Keratinocyte (primary cell): ENCODE data around the gene BMPR1B. TPM values are rescaled to one million over a fixed set of nuclear protein-coding genes. Genes with fewer than 3 reads are reported as not detected.

Source experiments
- DNase-seq: peaks from one replicate; pipeline ENCODE4 v3.0.0-alpha.2; 2011; ENCODE audit warnings: low read depth, missing footprints, low spot score
- FAIRE-seq: peaks from 2 replicates; lab custom pipeline; 2011; peaks lifted over from hg19 to GRCh38; lab: Jason Lieb, UNC
- H2AFZ ChIP-seq: 2 replicates; pipeline ENCODE4 v1.6.0; 2012; ENCODE audit warnings: low read length, control low read depth, inconsistent platforms; ENCODE audit not compliant: control insufficient read depth
- H3K27ac ChIP-seq: 2 replicates; pipeline ENCODE4 v1.5.1; 2011; ENCODE audit warnings: low read length; ENCODE audit not compliant: control insufficient read depth, insufficient read depth
- H3K27me3 ChIP-seq: 3 replicates; pipeline ENCODE4 v1.6.0; 2011; ENCODE audit warnings: low read length; ENCODE audit not compliant: control insufficient read depth, insufficient read depth; ENCODE audit errors: extremely low read depth
- H3K36me3 ChIP-seq, 2 experiments: 2 replicates in 1 of 2; 3 replicates in 1 of 2; pipeline ENCODE4 v1.5.1; 2011; ENCODE audit warnings: low read length in 2 of 2, mild to moderate bottlenecking in 1 of 2; ENCODE audit not compliant: control insufficient read depth in 2 of 2, insufficient read depth in 2 of 2; ENCODE audit errors: extremely low read depth in 1 of 2
- H3K4me1 ChIP-seq: 3 replicates; pipeline ENCODE4 v1.5.1; 2011; ENCODE audit warnings: low read length; ENCODE audit not compliant: control insufficient read depth, insufficient read depth; ENCODE audit errors: extremely low read depth
- H3K4me2 ChIP-seq: 3 replicates; pipeline ENCODE4 v1.6.0; 2011; ENCODE audit warnings: low read depth, low read length; ENCODE audit not compliant: control insufficient read depth, insufficient read depth; ENCODE audit errors: extremely low read depth
- H3K4me3 ChIP-seq, 3 experiments: fragments of 200-600 bp in 1 of 3; sonication (generic) in 1 of 3; 2 replicates in 2 of 3; 3 replicates in 1 of 3; pipeline ENCODE4 v1.5.1; 2011 to 2016; ENCODE audit warnings: low read length in 3 of 3, mild to moderate bottlenecking in 3 of 3, control low read depth in 2 of 3, inconsistent platforms in 1 of 3, low read depth in 1 of 3, mixed read lengths in 1 of 3, mixed run types in 1 of 3, moderate library complexity in 1 of 3; ENCODE audit not compliant: control insufficient read depth in 2 of 3, insufficient read depth in 2 of 3; ENCODE audit errors: extremely low read depth in 1 of 3
- H3K79me2 ChIP-seq: 2 replicates; pipeline ENCODE4 v1.6.0; 2012; ENCODE audit warnings: low read length; ENCODE audit not compliant: control insufficient read depth, insufficient read depth
- H3K9ac ChIP-seq: 3 replicates; pipeline ENCODE4 v1.6.0; 2011; ENCODE audit warnings: low read length; ENCODE audit not compliant: control insufficient read depth, insufficient read depth; ENCODE audit errors: extremely low read depth
- H3K9me1 ChIP-seq: 3 replicates; pipeline ENCODE4 v1.6.0; 2011; ENCODE audit warnings: low read length; ENCODE audit not compliant: control insufficient read depth, insufficient read depth; ENCODE audit errors: extremely low read depth
- H3K9me3 ChIP-seq: 2 replicates; pipeline ENCODE4 v1.5.1; 2012; ENCODE audit warnings: low read depth, low read length; ENCODE audit not compliant: control insufficient read depth
- H4K20me1 ChIP-seq: 3 replicates; pipeline ENCODE4 v1.6.0; 2011; ENCODE audit warnings: low read length; ENCODE audit not compliant: control insufficient read depth, insufficient read depth; ENCODE audit errors: extremely low read depth
- CTCF ChIP-seq, 3 experiments: IDR thresholded peaks in 1 of 3; conservative IDR thresholded peaks in 1 of 3; optimal IDR thresholded peaks in 1 of 3; 2 replicates in 2 of 3; 3 replicates in 1 of 3; pipeline versions ENCODE3 to v1.5.1; 2011; ENCODE audit warnings: low read length in 3 of 3, mild to moderate bottlenecking in 3 of 3, moderate library complexity in 2 of 3, control low read depth in 1 of 3, inconsistent platforms in 1 of 3; ENCODE audit not compliant: insufficient read depth in 2 of 3; ENCODE audit errors: extremely low read depth in 1 of 3
- EZH2 ChIP-seq: IDR thresholded peaks from one replicate; pipeline ENCODE4 v1.6.1; 2012; ENCODE audit warnings: inconsistent platforms, mild to moderate bottlenecking, low read length, moderate library complexity
- dilution Hi-C: fragments of 300-500 bp; cut with MboI; formaldehyde crosslinking; loops from one replicate; pipeline ENCODE4 v1.7.0; 2020; ENCODE audit warnings: low sequenced_read_pairs; ENCODE audit not compliant: extremely low pct_ligation_motif_present
- polyA plus RNA-seq, 5 experiments: library from polyadenylated mRNA; depleted of rRNA in 3 of 5; stranded (reverse) in 3 of 5; stranded (forward) in 1 of 5; unstranded in 1 of 5; fragments of >200 nt; gene quantifications; 1 replicate in 1 of 5; 2 replicates in 3 of 5; 3 replicates in 1 of 5; pipeline versions ENCODE4 v1.2.1 to v1.2.3, GENCODE V29; 2011 to 2012; ENCODE audit warnings: missing spikeins in 2 of 5, low read depth in 1 of 5, low replicate concordance in 1 of 5

The BMPR1B gene
- polyA plus RNA-seq, 1 donor (not counting 4 experiments of a cell fraction or from before 2014, with no cell fraction given) = 0.89 TPM

- no peaks in the 10 kb centered on the region for H4K20me1 ChIP-seq
- no peaks in the 10 kb centered on the region for H3K27me3 ChIP-seq
- no peaks in the 10 kb centered on the region for H3K9me1 ChIP-seq
- H3K4me1 ChIP-seq = no peaks in the 10 kb centered on the region
- no peak for FAIRE-seq
- DNase-seq = no peak
- no peak overlapping the region for H3K4me3 ChIP-seq
- H3K9me3 ChIP-seq = no peaks in the 10 kb centered on the region
- no peaks in the 10 kb centered on the region for H3K79me2 ChIP-seq
- H3K36me3 ChIP-seq = no peaks in the 10 kb centered on the region
- dilution Hi-C loops = no loop called here
- no peak for TF ChIP-seq EZH2
- TF ChIP-seq CTCF (optimal IDR thresholded peaks at IDR 0.05 in 1 of 3, IDR thresholded peaks at IDR 0.05 in 1 of 3, conservative IDR thresholded peaks at IDR 0.05 in 1 of 3; ENCODE audit: extremely low read depth in 1 of 3, insufficient read depth in 2 of 3, low read length in 3 of 3) = no peak
- no peak overlapping the region for H2AFZ ChIP-seq
- H3K9ac ChIP-seq = no peak overlapping the region
- no peak overlapping the region for H3K27ac ChIP-seq
- H3K4me2 ChIP-seq = no peak overlapping the region
Measured at GRCh38 chr4:94803181-94803580, 45.4 kb downstream of the BMPR1B start.

GRCh38 chr4:94804650-94805049, 46.9 kb downstream of the BMPR1B start:
- Histone ChIP-seq H3K4me2 (no peak overlapping the region), H3K4me3 (no peak overlapping the region), H3K9me3 (no peaks in the 10 kb centered on the region), H3K9ac (no peak overlapping the region), H3K27me3 (no peaks in the 10 kb centered on the region), H3K9me1 (no peaks in the 10 kb centered on the region), H3K4me1 (no peaks in the 10 kb centered on the region), H2AFZ (no peak overlapping the region), H3K79me2 (no peaks in the 10 kb centered on the region), H4K20me1 (no peaks in the 10 kb centered on the region), H3K36me3 (no peaks in the 10 kb centered on the region), H3K27ac (no peak overlapping the region)
- dilution Hi-C loops = no loop called here
- DNase-seq (no peak), FAIRE-seq (no peak)
- no peak for TF ChIP-seq CTCF (optimal IDR thresholded peaks at IDR 0.05 in 1 of 3, IDR thresholded peaks at IDR 0.05 in 1 of 3, conservative IDR thresholded peaks at IDR 0.05 in 1 of 3; ENCODE audit: extremely low read depth in 1 of 3, insufficient read depth in 2 of 3, low read length in 3 of 3)
